A673 (cell line): Measurements from ENCODE around the gene UST.

ENCODE experiments used
- EZH2 ChIP-seq: fragments of 200-600 bp; sonication (generic); IDR thresholded peaks from 2 replicates; pipeline ENCODE4 v1.6.1; 2017; ENCODE audit warnings: borderline replicate concordance, low read depth, mild to moderate bottlenecking, mixed read lengths, antibody characterized with exemption, low read length; ENCODE audit not compliant: poor library complexity, severe bottlenecking
- TF ChIP-seq, protein P1 (sequence below): fragments of 300-800, 200-600 bp; sonication (generic); conservative IDR thresholded peaks from 2 replicates; pipeline ENCODE4 v1.5.1; 2017; ENCODE audit warnings: low read depth, mild to moderate bottlenecking, antibody characterized with exemption, low read length, moderate library complexity, mixed read lengths

DNA sequence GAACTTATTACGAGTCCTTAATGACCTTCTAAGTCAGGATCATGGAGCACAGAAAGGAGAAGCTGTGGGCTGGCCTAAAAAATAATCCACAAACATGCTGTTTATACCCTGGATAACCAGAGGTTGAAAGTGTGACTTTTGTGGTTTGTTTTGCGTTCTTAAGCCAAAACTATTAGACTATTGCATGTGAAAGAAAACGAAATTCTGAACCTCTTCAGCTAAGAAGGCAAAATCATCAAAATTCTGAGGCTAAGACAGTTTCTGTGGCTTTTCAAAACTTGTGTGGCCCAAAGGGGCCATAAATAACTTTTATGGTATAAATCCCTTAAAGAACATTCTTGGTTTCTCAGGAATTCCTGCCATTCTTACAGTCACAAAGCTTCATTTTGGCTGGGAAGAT is 251.0 kb downstream of the UST start:
- TF ChIP-seq, protein P1, sequence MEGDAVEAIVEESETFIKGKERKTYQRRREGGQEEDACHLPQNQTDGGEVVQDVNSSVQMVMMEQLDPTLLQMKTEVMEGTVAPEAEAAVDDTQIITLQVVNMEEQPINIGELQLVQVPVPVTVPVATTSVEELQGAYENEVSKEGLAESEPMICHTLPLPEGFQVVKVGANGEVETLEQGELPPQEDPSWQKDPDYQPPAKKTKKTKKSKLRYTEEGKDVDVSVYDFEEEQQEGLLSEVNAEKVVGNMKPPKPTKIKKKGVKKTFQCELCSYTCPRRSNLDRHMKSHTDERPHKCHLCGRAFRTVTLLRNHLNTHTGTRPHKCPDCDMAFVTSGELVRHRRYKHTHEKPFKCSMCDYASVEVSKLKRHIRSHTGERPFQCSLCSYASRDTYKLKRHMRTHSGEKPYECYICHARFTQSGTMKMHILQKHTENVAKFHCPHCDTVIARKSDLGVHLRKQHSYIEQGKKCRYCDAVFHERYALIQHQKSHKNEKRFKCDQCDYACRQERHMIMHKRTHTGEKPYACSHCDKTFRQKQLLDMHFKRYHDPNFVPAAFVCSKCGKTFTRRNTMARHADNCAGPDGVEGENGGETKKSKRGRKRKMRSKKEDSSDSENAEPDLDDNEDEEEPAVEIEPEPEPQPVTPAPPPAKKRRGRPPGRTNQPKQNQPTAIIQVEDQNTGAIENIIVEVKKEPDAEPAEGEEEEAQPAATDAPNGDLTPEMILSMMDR = no peak
- TF ChIP-seq EZH2 = no peak
